ENCODE measurements around the gene KRTAP3-2. TPM values are rescaled to one million over a fixed set of nuclear protein-coding genes. Genes with fewer than 3 reads are reported as not detected.
A peak's percentile ranks its signal among the peaks of the same experiment; 100 is the strongest.

KRTAP3-2 gene
- total RNA-seq, 1 experiment from 2014 or later: not detected

DNA sequence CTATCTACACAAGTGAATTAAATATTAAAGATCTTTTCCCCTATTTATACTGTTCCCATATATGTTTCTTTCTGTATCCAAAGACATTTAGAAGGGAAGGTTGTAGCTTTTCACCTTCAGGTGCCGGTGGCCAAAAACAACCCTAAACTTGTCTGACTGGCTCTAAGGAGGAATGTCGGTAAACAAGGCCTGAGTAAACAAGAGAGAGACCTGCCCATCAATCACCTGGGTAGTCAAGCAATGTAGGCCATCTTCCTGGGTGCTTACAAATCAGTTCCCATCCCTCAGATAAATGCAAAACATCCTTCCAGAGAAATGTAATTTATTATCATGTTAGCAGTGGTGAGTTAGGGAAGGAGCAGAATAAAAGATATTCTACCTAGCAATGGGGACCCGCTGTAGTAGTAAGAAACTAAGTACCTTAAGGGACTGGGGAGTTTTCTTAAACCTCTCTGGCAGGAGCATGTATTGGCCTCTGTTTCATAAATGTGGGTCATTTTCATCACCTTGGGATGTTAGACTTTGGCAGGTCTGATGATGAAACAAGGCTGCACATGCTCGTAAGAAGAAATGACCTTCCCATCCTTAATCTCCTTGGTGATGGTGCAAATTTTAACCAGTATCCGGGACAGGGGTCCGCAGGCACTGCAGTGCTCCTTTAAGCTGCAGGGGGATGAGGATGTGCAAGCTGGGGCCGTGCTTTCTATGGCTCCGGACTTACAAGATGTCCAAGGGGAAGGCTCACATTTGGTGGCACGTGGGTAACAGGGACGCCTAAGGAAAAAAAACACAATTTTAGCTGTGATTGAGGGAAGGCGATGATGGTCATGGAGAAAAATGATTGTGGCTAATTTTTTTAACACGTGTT lies 41.4 kb downstream of the KRTAP3-2 start:
- intact Hi-C loops (cut with micrococcal nuclease; ENCODE audit: unreplicated experiment): loop anchor here (1.0 to 5.0 kb wide), 3 partner anchors 43 to 89 kb away; partner anchors contain the start of gene KRTAP2-1
- H2AFZ ChIP-seq: no peak overlapping the region

DNA sequence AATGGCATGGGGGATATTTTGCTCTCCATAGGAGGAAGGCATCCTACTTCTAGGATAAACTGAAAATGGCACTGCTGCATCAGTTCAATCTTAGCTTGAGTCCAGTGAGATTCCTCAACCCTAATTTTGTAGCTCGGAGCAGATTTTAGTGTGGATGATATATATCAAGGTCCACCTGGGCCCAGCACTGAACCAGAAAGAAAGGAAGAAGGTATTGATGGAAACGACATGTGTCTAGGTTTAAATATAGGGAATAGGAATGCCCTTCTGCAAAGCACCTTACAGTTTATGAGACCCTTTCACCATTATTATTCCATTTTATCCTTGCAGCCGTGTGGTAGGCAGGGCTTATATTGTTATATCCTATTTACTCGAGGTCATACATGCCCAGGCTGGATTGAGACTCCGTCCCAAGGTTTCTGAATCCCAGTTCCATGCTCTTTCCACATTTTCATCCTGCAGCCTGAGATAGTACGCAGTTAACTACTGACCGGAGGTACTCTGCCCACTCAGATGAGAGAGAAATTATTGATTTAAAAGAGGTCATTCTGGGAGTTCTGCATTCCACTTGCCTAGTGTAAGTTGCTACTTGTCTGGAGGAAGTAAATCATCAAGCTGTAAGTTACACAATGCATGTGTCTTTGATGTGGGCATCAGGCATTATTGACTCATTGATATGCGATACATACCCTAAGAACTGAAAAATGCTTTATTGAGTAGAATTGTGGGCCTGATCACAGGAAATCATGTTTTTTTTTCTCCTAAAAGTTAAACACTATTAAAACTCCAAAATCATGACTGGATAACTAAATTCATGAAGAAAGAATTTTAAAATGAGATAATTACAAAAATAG lies 43.1 kb downstream of the KRTAP3-2 start:
- BruUV-seq (replicated peaks): TSS peak; percentile 82
- 0 out of 2 replicates have a peak, but pooled peaks cover 5% of the 10 kb centered on the region for H3K79me2 ChIP-seq (ENCODE audit: low read depth)
- H3F3A ChIP-seq (ENCODE audit: insufficient read depth, low read depth): peaks cover 57% of the 10 kb centered on the region
- no peaks in the 10 kb centered on the region; the same call in 1 of the 2 replicates for H3K9me3 ChIP-seq (ENCODE audit: insufficient read depth, low read depth)
- peak; percentile 33 to 100 for DNase-seq
- POLR2A ChIA-PET (ENCODE audit: unreplicated experiment): interaction anchor here (0.6 kb wide), 1 partner anchor 588 kb away, joined by 4 read pairs; no protein-coding TSS in a partner anchor
- TF ChIP-seq, protein P1, sequence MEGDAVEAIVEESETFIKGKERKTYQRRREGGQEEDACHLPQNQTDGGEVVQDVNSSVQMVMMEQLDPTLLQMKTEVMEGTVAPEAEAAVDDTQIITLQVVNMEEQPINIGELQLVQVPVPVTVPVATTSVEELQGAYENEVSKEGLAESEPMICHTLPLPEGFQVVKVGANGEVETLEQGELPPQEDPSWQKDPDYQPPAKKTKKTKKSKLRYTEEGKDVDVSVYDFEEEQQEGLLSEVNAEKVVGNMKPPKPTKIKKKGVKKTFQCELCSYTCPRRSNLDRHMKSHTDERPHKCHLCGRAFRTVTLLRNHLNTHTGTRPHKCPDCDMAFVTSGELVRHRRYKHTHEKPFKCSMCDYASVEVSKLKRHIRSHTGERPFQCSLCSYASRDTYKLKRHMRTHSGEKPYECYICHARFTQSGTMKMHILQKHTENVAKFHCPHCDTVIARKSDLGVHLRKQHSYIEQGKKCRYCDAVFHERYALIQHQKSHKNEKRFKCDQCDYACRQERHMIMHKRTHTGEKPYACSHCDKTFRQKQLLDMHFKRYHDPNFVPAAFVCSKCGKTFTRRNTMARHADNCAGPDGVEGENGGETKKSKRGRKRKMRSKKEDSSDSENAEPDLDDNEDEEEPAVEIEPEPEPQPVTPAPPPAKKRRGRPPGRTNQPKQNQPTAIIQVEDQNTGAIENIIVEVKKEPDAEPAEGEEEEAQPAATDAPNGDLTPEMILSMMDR (conservative IDR thresholded peaks at IDR 0.05): no peak
- no peak for TF ChIP-seq EZH2 (IDR thresholded peaks at IDR 0.05; ENCODE audit: low read depth)
- intact Hi-C loops (cut with micrococcal nuclease; ENCODE audit: unreplicated experiment): loop anchor here (5.0 kb wide), 1 partner anchor 91 kb away; the partner anchor contains the start of gene KRTAP2-1
- CTCF ChIA-PET: no interaction called here
- H3K4me3 ChIP-seq: peak overlapping the region; percentile 33; the same call in 1 of the 2 replicates
- H3K4me2 ChIP-seq: peak overlapping the region; percentile 74
- peak overlapping the region; percentile 98 for H3K27ac ChIP-seq
- no peak overlapping the region for H2AFZ ChIP-seq
- peaks cover 85% of the 10 kb centered on the region for H3K4me1 ChIP-seq (replicated peaks; ENCODE audit: insufficient read depth)
- H4K20me1 ChIP-seq (ENCODE audit: insufficient read depth): no peaks in the 10 kb centered on the region
- no peaks in the 10 kb centered on the region for H3K36me3 ChIP-seq (ENCODE audit: low read depth)
- no peaks in the 10 kb centered on the region for H3K27me3 ChIP-seq (ENCODE audit: insufficient read depth, low read depth)
- no peaks in the 10 kb centered on the region for H3K9me2 ChIP-seq (ENCODE audit: insufficient read depth)

More for the DNA sequence above, 41.4 kb downstream of the KRTAP3-2 start:
- POLR2A ChIA-PET (ENCODE audit: unreplicated experiment): no interaction called here
- peak overlapping the region; percentile 98 for H3K27ac ChIP-seq
- peak overlapping the region; percentile 73 for H3K4me2 ChIP-seq
- DNase-seq: peak; percentile 49 to 89
- no TSS peak for BruUV-seq (replicated peaks)
- H3K27me3 ChIP-seq (ENCODE audit: insufficient read depth, low read depth): no peaks in the 10 kb centered on the region
- H3K9me2 ChIP-seq (ENCODE audit: insufficient read depth): no peaks in the 10 kb centered on the region
- peaks cover 44% of the 10 kb centered on the region for H3F3A ChIP-seq (ENCODE audit: insufficient read depth, low read depth)
- TF ChIP-seq EZH2 (IDR thresholded peaks at IDR 0.05; ENCODE audit: low read depth): no peak
- H3K36me3 ChIP-seq (ENCODE audit: low read depth): no peaks in the 10 kb centered on the region
- 0 out of 2 replicates have a peak, but pooled peaks cover 5% of the 10 kb centered on the region for H3K79me2 ChIP-seq (ENCODE audit: low read depth)
- no peaks in the 10 kb centered on the region for H4K20me1 ChIP-seq (ENCODE audit: insufficient read depth)
- peaks cover 7% of the 10 kb centered on the region for H3K9me3 ChIP-seq (ENCODE audit: insufficient read depth, low read depth)
- CTCF ChIA-PET: no interaction called here
- peaks cover 68% of the 10 kb centered on the region for H3K4me1 ChIP-seq (replicated peaks; ENCODE audit: insufficient read depth)
- peak overlapping the region; percentile 33; the same call in 1 of the 2 replicates for H3K4me3 ChIP-seq

DNA sequence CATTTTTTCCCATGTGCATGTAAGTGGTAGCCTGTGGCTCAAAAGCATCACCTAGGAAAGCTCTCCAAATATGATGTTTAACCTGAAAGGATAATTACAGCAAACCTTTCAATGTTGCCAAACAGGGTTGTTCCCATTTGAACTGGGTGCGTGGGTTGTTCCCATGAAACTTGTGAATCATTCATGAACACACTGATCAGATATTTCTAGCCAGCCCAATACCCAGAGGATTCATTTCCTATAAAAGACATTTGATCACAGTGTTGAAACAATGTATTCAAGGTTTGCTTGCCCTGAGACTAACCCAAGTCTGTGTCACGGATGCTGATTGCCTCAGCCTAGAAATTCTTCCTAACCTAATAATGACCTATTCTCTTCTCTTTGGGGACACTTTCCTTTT lies 45.8 kb downstream of the KRTAP3-2 start:
- Histone ChIP-seq H3K36me3 (ENCODE audit: low read depth) (no peaks in the 10 kb centered on the region), H3K9me3 (ENCODE audit: insufficient read depth, low read depth) (no peaks in the 10 kb centered on the region), H4K20me1 (ENCODE audit: insufficient read depth) (no peaks in the 10 kb centered on the region), H3K4me2 (peak overlapping the region; percentile 54), H3K79me2 (ENCODE audit: low read depth) (0 out of 2 replicates have a peak, but pooled peaks cover 5% of the 10 kb centered on the region), H2AFZ (no peak overlapping the region), H3K27me3 (ENCODE audit: insufficient read depth, low read depth) (no peaks in the 10 kb centered on the region), H3F3A (ENCODE audit: insufficient read depth, low read depth) (peaks cover 54% of the 10 kb centered on the region), H3K27ac (peak overlapping the region; percentile 98), H3K9me2 (ENCODE audit: insufficient read depth) (no peaks in the 10 kb centered on the region), H3K4me3 (no peak overlapping the region), H3K4me1 (replicated peaks; ENCODE audit: insufficient read depth) (peaks cover 74% of the 10 kb centered on the region)
- intact Hi-C loops (cut with micrococcal nuclease; ENCODE audit: unreplicated experiment): no loop called here
- TF ChIP-seq, protein P1 (conservative IDR thresholded peaks at IDR 0.05): no peak
- DNase-seq: peak in 1 of 2 experiments; percentile 98
- no TSS peak for BruUV-seq (replicated peaks)
- POLR2A ChIA-PET (ENCODE audit: unreplicated experiment): no interaction called here
- CTCF ChIA-PET: no interaction called here
